HEK293T (cell line): ENCODE results near the gene BMP6.

ENCODE experiments used
- ARNT ChIP-seq: fragments of 450-650 bp; IDR thresholded peaks from 2 replicates; pipeline ENCODE4 v1.6.1; 2017; ENCODE audit warnings: mild to moderate bottlenecking
- BHLHE40 ChIP-seq: fragments of 450-650 bp; IDR thresholded peaks from 2 replicates; pipeline ENCODE4 v1.6.1; 2016; ENCODE audit warnings: mild to moderate bottlenecking, moderate library complexity, borderline replicate concordance
- CTBP1 ChIP-seq: fragments of 450-650 bp; IDR thresholded peaks from 2 replicates; pipeline ENCODE4 v1.6.1; 2016; ENCODE audit warnings: borderline replicate concordance
- ELF4 ChIP-seq: fragments of 450-650 bp; IDR thresholded peaks from 2 replicates; pipeline ENCODE4 v1.6.1; 2017; ENCODE audit warnings: antibody characterized with exemption
- FOXK2 ChIP-seq: fragments of 450-650 bp; IDR thresholded peaks from 2 replicates; pipeline ENCODE4 v1.6.1; 2016; ENCODE audit warnings: mild to moderate bottlenecking
- FOXM1 ChIP-seq: fragments of 450-650 bp; IDR thresholded peaks from 2 replicates; pipeline ENCODE4 v1.6.1; 2017; ENCODE audit warnings: mild to moderate bottlenecking, borderline replicate concordance
- L3MBTL2 ChIP-seq: fragments of 450-650 bp; conservative IDR thresholded peaks from 2 replicates; pipeline ENCODE4 v1.6.1; 2016; ENCODE audit warnings: mild to moderate bottlenecking
- NFRKB ChIP-seq: fragments of 450-650 bp; IDR thresholded peaks from 2 replicates; pipeline ENCODE4 v1.6.1; 2016; ENCODE audit warnings: mild to moderate bottlenecking, moderate library complexity
- PKNOX1 ChIP-seq: fragments of 450-650 bp; IDR thresholded peaks from 2 replicates; pipeline ENCODE4 v1.6.1; 2016
- SP1 ChIP-seq: fragments of 450-650 bp; IDR thresholded peaks from 2 replicates; pipeline ENCODE4 v1.6.1; 2017
- SUZ12 ChIP-seq: fragments of 450-650 bp; IDR thresholded peaks from 2 replicates; pipeline ENCODE4 v1.6.1; 2016; ENCODE audit warnings: mild to moderate bottlenecking
- TARDBP ChIP-seq: fragments of 450-650 bp; IDR thresholded peaks from 2 replicates; pipeline ENCODE4 v1.6.1; 2016
- ZNF384 ChIP-seq: fragments of 450-650 bp; IDR thresholded peaks from 2 replicates; pipeline ENCODE4 v1.6.1; 2016

DNA sequence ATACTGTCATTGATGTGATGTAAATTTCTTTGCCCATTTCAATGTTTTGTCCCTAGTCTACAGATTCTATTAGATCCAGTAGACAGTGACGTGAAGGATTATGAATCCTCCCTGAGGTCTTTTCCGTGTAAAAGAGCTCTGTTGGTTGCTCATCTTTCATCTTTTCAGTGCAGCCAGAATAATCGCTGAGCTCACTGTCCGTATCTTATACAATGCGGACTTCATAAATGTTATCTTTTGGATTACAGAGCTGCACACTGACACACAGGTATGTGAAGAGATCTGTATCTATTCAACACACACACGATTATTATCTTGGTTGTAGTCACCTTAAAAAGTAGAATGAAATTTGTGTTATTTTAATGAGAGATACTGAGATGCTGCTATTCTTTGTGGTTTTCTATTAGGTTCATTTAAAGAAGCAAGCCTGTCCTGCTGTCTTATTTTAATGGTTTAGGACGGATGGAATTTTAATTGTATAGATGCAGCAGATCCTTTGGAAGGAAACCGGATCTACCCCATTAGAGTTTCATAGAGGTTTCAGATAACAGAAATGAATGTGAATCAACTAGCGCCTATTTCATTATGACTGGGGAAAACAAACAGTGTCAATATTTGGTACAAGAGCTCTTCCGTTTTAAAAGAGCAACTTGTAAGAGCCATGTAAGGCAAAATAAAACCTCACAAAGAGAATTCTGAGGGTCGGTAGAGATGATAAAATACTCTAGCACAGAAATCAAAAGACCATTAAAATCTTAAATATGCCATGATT lies 79.4 kb downstream of the BMP6 start:
- TF ChIP-seq ELF4 (no peak), FOXK2 (no peak), FOXM1 (no peak), BHLHE40 (no peak), ZNF384 (no peak), NFRKB (no peak), PKNOX1 (no peak), CTBP1 (no peak), ARNT (no peak), TARDBP (no peak), SP1 (no peak), L3MBTL2 (no peak), SUZ12 (no peak)
